NCI-H82 treated with DMSO at 0.1 percent for 48 hours (cell line): ENCODE measurements around the gene TGFBR3.
"Not testable (repeated sequence)": the region's sequence is repeated elsewhere in the genome, so short reads cannot be mapped to it uniquely, and the experiment has no call there.

Experiments
- DNase-seq: peaks from one replicate; lab custom pipeline; 2025; ENCODE audit not compliant: unreplicated experiment; lab: John Stamatoyannopoulos, UW

The TGFBR3 gene

DNA sequence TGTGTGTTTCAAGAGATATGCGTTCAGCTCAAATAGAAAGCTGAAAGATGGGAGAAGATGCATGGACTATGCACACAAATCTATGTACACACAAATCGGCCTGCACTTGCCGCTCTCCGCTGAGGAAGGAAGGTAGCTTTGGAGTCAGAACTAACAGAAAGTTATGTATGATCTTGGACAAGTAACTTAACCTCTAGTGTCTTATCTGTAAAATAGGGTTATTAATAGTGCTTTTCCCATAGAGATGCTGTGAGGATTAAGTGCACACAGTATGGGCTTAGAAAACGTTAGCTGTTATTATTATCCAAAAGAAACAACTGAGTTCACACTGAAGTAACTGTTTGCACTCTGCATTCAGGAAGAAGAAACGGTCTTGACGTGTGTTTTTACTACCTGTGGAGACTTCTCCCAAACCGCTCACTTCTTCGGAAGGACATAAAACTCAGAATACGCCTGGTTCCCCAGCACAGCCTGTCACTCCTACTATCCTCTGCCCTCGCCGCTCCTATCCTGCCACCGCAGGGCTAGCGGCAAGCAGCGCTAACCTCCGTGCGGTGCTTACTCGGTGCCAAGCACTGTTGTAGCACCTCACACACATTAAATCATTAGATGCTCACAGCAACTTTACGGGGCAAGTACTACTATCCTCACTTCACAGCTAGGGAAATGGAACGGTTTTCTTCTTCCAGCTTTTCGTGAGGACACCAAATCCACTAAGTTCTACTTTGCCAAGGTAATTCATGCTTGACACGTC lies 1.3 kb downstream of the TGFBR3 start:
- no peak for DNase-seq

DNA sequence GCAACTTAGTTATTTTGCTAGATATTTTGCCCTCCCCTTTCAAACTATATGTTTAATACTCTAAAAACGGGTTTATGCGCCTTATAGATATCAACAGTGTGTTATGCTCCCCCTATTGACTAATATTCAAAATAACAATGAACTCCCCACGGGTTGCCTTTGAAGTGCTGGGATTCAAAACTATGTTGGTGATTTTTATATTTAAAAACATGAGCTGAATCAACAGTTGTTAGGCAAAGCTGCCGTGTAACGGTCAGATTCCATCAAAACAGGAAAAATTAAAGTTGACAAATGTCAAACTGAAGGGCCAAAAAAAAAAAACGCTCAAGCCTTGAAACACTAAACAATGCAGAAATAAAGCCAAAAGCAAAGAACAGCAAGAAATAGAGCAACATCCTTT lies 2.5 kb downstream of the TGFBR3 start:
- no peak for DNase-seq

DNA sequence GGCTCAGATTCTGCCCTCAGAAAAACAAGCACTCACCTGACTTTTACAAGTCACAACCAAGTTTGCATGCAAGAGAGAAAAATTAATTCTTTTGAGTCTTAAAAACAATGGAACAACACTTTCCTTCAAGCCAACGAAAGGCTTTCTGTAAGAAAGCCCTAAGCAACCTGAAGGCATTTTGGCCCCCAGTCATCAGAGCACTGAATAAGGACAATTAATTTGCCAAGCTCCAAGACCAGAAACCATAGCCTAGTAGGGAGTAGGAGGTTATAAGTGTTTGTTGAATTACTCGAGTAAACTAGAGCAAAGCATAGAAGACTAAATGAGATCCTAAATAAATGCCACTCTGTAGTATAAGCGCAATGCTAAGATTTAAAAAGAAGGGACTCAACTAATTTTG lies 4.7 kb downstream of the TGFBR3 start:
- no peak for DNase-seq

DNA sequence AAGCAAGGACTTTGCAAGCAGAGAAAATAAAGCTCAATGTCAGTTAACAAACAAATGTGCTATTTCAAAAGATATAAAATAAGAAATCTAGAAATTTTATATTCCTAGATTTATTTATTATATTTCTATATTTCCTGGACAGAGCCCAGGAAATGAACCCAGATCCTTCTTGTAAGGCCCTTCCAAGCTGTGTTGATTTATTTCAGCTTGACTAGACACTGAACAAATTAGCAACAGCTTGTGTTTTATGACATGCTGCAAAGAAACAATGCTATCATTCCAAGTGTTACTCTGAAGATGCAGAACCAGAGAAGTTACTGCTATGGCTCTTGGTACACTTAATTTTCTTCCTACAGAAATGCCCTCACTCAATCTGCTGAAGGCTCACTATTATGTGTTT lies 6.2 kb downstream of the TGFBR3 start:
- DNase-seq, result no peak

DNA sequence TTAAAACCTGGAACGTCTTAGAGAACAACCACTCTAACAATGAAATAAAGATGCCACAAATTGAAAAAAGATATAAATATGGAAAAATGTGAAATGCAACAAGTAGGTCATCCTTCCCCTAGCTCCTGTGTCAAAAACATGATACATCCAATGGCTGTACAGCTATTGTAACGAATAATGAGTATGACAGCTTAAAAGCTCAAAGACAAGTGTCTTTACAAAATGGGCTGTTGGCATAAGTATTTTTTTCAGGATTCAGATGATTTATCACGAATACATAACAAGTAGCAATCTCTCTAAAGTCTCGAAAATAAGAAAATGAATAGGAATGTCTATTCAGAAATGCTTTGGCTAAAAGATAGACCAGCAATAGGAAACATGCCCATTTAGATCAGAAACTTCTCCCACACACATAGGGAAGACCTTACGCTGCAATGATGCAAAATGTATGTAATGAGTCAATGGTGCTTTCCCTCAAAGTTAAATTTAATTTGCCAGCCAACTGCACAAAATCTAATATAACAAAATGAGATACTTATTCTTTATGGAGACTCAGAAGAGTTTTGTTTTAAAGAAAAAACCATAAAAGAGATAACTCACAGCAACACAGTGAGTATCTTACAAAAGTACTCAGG lies 8.3 kb downstream of the TGFBR3 start:
- no peak for DNase-seq

DNA sequence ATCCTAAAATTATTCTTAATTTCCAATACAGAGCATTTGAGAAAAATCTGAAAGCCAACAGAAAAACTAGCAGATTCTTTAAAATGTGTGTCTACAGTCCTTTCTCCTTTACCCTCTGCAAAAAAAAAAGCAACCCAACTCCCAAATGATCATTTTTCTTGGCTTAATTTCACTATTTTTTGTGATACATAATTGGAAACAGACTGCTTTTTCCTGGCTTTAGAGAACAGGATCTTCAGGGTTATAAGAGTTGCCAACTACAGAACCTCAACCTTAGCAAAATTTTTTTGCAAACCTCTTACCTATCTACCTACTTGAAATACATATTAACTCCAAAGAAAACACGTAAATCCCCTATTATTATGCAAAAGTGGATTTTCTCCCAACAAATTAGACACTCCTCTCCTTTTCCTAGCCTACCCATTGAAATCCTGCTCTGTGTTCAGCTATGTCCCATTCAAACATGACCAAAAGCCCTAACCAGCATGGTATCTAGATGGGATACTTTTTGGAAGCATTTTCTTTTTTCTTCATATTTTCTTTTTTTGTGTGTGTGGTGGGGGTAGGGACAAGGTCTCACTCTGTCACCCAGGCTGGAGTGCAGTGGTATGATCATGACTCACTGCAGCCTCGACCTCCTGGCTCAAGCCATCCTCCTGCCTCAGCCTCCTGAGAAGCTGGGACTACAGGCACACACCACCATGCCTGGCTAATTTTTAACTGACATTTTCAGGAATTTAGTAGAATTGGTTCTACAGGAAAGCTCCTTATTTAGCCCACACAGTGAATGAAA lies 9.0 kb downstream of the TGFBR3 start:
- no peak for DNase-seq

DNA sequence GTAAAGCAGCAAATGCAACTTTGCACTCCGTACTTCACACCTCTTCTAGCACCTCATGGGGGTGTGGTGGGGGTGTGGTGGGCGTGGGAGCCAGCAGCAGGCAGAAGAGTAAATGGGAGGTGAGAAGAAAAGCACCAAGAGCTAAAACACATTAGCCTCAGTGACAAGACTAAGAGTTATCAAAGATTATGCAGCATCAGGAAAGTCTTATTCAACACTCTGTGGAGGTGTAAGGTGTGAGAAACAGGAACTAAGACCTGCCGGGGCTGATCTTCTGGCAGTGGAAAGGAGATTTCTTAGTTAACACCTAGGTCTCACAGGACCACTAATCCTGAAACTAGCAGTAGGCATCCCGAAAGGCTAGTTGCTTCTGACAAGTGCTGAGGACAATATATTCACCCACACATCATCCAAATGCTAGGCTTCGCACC lies 9.9 kb downstream of the TGFBR3 start:
- no peak for DNase-seq

DNA sequence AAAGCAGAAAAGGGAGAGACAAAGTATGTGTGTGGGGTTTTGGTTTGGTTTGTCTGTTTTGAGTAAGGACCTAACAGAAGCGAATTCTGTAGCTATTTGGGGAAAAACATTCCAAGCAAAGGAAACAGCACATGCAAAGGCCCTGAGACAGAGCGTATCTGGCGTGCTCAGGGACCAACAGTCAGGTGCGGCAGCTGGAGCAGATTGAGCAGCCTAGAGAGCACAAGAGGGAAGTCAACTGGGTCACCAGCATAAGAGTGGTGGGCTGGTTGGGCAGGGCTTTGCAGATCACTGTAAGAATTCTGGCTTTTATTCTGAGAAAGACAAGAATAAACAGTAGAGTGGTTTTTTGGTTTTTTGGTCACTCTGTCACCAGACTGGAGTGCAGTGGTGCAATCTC lies 11.8 kb downstream of the TGFBR3 start:
- DNase-seq, result no peak

DNA sequence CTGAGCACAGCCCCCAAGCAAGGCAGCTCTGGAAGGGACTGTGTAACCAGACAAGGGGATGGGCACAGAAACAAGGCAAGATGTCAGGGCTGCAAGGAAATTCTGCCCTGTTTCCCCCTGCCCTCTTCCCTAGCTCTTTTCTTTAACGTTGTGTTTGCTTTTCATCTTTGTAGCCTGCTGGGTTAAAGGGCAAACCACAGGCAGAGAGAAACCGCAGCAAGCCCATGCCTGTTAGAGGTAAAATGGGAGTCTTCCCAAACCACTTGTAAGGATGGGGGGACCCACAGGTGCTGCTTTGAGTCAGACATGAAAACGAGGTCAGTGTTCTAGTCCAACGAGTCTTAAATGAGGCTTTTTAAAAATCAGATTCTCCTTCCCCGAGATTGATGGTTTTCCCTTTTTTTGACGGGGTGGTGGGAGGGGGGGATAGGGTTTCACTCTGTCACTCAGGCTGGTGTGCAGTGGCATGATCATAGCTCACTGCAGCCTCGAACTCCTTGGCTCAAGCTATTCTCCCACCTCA lies 13.3 kb downstream of the TGFBR3 start:
- no peak for DNase-seq

DNA sequence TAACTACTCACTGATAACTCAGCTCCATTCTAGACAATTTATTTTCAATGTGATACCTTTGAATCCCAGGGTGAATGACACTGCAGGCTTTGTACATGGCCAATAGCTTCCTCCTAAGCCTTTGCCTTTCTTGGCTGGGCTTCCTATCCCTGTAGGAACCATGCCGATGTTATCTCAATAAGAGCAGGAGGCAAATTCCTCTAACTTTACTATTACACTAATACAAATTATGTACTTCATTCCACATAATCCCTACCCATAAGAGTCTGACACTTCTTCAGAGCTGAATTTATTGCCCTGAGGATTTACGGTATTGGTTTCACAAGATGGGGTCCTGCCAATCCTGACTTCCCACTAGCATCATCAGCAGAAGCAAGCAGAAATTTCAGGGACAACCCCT lies 14.0 kb downstream of the TGFBR3 start:
- DNase-seq, result no peak

DNA sequence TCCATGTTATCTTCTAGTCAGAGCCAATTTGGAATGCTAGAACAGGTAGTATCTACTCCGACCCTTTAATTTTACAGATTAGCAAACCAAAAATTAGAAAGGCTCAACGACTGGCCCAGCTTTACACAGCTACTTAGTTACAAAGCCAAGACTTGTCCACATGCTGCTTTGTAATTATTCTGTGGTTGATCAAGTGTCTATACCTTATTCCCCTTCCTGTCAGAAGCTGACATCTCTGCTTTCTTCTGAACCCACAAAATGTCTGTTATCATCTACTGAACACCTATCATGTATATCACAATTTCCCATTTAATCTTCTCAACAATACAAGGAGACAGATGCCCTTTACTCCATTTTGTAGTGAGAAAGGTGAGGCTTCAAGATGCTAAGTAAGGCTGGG lies 15.6 kb downstream of the TGFBR3 start:
- DNase-seq, result no peak

DNA sequence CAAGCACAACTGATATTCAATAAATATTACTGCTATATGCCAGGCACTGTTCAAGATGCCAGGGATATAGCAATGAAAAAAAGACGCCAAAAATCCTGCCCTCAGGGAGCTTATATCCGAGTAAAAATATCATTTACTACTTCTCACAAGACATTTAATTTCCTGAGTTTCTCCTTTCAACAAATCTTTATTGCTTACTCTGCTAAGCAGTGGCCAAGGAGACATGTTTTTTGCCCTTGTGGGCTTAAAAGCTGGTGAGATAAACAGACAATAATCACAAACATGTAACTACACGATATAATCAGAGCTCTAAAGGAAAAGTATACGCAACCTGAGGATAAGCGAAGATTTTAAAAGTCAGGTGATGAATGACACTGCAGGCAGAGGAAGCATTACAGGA lies 19.5 kb downstream of the TGFBR3 start:
- no peak for DNase-seq

DNA sequence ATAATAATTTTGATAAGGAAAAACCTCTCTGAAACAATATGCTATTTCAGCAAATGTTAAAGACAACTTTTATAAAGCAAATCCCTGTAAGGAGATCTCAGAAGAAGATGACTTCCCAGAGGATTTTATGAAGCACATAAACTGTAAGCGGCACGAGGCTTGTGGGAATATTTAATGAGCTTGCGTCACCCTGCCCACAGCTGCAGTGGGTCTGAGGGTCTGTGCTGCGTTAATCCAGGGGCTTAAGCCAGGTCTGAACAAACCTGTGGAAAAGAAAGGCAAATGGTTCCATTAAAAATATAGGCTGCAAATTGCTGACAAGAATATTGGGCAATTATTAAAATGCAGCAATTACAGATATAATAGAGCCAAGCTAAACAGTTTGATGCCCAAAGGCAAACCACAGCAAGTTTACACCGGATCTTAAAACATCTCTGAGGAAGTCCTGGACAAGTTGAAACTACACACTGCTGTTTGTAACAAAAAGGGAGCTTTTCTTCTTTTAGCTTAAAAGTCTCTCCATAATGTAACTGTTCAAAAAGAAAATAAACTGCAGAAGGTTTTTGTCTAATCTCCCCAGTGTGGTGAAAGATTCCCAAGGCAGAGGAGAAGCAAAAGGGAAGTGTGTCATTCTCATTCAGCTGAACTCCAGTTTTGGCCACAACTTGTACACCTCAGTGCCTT lies 21.8 kb downstream of the TGFBR3 start:
- peak; percentile 44 for DNase-seq

DNA sequence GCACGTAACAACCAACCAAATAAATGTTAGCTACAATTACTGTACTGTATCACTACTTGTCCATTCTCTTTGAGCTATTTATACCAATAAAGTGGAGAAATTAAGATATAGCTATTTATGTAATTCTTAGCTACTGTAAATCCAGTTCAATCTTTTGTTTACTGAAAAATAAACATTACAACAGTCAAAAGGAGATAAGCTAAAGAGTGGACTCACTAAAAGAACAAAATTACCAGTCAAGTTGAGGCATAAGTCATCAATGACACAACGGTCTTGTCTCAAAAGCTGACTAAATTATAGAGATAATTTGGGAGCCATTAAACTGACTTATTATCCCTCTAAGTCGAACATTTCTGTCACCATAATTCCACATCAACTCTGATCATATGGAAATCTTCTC lies 22.5 kb downstream of the TGFBR3 start:
- DNase-seq, result no peak

DNA sequence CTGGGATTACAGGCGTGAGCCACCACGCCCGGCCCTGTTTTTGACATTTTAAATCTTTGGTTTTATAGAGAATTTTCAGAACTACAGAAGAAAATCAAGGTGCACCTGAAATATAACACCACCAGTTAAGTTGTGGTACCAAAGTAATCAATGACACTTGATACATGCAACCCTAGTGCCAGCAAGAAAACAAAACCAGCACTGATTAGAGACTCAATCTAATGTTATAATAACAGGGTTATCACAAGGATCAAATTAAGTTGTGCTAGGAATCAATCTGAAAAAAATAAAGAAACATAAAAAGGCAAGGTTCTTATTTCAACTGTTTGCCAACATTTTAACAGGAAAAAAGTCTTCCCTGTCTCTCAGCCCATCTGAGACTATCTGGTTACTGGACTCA lies 23.8 kb downstream of the TGFBR3 start:
- no peak for DNase-seq

DNA sequence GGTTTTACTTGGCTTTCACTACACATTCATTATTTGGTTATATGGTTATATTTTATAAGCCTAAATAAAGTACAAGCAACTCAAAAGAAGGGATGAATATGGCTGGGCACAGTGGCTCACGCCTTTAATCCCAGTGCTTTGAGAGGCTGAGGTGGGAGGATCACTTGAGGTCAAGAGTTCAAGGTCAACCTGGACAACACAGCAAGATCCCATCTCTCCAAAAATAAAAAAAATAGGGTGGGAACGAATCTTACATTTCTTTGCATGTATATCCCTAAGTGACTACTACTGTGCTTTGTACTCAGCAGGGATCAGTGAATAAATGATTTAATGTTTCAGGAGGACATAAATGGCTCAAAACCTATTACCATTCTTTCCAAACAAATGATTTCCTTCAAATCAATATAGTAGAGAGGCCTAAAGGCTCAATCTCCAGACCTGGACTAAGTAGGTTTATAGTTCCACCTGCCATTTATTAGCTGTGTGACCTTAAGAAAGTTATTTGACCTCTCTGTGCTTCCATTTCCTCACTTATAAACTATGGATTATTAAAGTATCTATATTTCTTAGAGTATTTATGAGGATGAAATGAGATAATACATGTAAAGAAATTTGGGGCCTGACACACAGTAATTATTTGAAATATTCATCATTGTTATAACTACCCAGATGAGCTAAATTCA lies 28.3 kb downstream of the TGFBR3 start:
- DNase-seq, result no peak

DNA sequence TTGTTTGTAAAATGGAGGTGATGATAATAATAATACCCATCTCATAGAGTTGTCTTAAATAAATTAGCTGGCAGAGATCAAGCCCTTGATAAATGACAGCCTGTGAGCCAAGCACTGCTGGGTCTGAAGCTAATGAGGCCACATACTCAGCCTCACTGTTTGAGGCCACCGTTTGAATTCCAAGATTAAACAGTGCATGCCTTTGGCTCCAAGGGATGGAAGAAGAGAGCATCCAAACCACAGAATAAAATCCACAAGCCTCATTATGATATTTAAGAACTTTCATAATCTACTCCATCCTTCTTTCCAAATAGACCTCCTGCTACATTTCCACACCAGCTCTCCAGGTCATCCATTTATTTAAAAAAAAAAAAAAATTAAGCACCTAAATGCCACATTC lies 29.0 kb downstream of the TGFBR3 start:
- no peak for DNase-seq

DNA sequence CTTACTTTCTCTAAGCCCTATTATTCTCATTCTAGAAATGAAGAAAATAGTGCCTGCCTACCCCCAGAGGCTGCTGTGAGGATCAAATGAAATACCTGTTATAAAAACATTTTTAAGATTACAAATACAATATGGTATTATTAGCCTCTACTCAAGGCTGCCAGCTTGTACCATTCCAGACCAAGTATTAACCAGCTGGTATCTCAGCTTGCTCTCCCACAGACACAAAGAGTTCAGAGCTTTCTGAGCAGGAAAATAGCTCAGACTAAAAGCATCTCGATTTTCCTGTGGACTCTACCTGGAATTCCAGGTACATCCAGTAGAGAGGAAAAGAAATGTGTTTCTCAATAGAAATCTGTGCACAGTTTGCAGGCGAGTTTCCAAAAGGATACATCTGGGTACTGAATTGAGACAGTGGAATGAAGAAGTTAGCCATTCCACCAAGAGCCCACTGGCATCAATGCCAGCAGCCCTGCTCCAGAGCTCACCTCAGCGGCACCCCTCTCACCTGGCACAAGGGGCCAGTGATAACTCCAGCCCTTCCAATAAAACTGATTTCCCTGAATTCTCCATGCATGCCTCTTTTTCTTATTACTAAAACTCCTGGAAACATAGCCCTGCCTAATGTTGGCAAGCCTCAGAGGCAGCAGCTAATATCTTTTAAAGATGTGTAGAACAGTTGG lies 31.0 kb downstream of the TGFBR3 start:
- DNase-seq, result no peak

DNA sequence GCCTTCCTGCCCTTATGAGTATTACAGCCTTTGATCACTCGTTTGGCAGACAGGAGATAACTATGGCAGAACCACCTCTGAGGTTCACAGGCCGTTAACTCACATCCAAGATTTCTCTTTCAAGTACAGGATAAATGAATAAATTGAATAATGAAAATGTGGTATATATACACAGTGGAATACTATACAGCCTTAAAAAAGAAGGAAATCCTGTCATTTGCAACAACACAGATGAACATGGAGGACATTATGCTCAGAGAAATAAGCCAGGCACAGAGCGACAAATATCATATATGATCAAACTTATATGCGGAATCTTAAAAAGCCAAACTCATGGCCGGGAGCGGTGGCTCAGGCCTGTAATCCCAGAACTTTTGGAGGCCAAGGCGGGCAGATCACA lies 32.6 kb downstream of the TGFBR3 start:
- DNase-seq, result no peak

DNA sequence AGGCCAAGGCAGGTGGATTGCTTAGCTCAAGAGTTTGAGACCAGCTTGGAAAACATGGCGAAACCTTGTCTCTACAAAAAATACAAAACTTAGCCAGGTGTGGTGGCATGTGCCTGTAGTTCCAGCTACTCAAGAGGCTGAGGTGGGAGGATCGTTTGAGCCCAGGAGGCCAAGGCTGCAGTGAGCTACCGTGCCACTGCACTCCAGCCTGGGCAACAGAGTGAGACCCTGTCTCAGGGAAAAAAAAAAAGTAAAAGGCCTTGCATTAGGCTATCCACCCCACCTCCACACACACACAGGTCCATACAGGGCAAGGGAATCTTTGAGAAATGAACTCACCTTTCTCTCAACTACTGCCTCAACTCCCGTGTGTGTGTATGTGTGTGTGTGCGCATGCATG lies 33.9 kb downstream of the TGFBR3 start:
- not testable (repeated sequence) for DNase-seq
